RWPE1 (cell line): ENCODE data around the gene QRICH1.

Source experiments
- CTCF ChIA-PET: fragments of 350-600 bp; sonication (Branson Sonifier 250); formaldehyde crosslinking; extraction: SDS; loops from one replicate; lab custom pipeline; 2021; lab: Yijun Ruan, JAX
- POLR2A ChIA-PET: fragments of 400-600 bp; formaldehyde crosslinking; extraction: SDS; loops from one replicate; lab custom pipeline; 2020; ENCODE audit warnings: antibody characterized with exemption; ENCODE audit not compliant: low non-redundant PET; lab: Yijun Ruan, JAX
- DNase-seq: peaks from one replicate; pipeline ENCODE4 v3.0.0; 2012; ENCODE audit warnings: low spot score
- H3K27ac ChIP-seq: fragments of 450-650 bp; 2 replicates; pipeline ENCODE4 v1.5.1; 2017
- CTCF ChIP-seq: fragments of 450-650 bp; conservative IDR thresholded peaks from 2 replicates; pipeline ENCODE4 v1.5.1; 2017; ENCODE audit warnings: low read depth, mild to moderate bottlenecking

QRICH1 gene

DNA sequence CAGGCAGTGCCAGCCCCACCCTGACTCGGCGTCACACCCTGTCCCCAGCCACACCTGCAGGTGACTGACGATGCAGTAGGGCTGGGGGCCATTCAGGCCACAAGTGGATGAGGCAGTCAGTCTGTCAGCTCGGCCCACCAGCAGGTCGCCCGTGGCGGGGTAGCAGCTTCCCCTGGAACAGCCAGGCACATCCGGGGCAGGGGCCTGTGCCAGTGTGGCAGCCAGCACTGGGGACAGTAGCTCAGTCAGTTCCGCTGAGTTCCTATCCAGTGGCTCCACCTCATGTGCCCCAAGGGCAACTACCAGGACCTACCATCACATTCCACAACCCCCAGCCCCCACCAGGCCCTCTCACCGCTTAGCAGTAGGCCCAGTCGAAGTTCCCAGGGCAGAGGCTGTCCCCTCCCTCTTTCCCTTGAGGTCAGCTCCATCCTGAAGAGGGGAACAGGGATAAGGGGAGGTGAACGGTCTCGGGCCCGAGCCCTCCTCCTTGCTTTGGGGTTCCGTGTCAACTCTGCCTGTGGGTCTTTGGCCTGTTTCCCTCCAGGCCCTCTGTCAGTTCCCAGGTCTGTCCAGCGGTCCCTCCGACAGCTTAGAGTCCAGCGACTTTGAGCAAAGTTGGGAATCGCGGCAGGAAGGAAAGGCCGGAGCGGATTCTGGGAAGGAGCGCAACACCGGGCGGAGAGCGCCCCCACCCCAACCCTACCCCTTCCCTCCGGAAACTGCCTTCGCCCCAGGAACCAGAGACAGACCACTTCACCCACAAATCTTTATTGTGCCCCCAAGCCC is 38.8 kb upstream of the QRICH1 start, which contains the start of gene LAMB2:
LAMB2 (minus strand) TSS at position 614 of the 789 bp plus-strand sequence; CDS start at position 431, 183 bp downstream.
- CTCF ChIA-PET: interaction anchor here (0.7 kb wide), 1 partner anchor 834 kb away, joined by 4 read pairs; no protein-coding TSS in a partner anchor

DNA sequence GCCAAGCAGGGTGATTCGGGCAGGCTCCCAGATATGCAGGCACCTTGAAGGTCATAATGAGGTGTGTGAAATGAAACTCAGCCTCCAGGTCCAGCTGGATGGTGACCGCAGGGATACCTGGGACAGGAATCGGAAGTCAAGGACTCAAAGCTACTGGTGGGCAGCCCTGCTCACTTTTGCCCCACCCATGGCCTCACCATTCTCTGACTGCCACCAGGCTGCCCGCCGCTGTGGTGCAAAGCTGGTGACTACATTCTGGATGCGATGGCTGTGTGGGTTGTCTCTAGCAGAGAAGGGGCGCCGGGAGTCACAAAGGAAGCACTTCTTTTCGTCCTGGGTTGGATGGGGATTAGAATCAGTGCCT is 38.2 kb upstream of the QRICH1 start:
- ChIA-PET POLR2A (no interaction called here), CTCF (no interaction called here)
- H3K27ac ChIP-seq: peak overlapping the region; percentile 63
- TF ChIP-seq CTCF: no peak
- no peak for DNase-seq

More for the DNA sequence above, 38.8 kb upstream of the QRICH1 start, which contains the start of gene LAMB2:
- peak within 1 kb of the TSS; percentile 63 for H3K27ac ChIP-seq
- POLR2A ChIA-PET: no interaction called here
- no peak for DNase-seq
- no peak for TF ChIP-seq CTCF

DNA sequence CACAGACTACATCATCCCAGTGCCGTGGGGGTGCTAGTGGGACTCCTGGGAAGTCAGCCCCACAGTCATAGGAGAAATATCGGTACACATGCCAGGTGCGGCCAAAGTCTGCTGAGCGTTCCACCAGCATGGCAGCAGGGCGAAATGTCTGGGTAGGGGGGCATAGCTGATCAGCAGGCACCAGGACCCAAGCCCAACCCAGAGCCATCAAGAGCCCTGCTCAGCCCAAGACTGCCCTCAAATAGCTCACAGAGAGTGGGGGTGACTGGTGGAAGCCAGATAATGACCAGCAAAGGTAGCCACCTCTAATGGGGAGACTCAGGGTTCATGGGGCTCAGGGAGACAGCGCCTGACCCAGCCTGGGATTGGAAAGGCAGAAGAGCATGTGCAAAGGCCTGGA is 37.7 kb upstream of the QRICH1 start:
- CTCF ChIA-PET: no interaction called here
- TF ChIP-seq CTCF: no peak
- POLR2A ChIA-PET: no interaction called here
- no peak for DNase-seq
- peak overlapping the region; percentile 63 for H3K27ac ChIP-seq

DNA sequence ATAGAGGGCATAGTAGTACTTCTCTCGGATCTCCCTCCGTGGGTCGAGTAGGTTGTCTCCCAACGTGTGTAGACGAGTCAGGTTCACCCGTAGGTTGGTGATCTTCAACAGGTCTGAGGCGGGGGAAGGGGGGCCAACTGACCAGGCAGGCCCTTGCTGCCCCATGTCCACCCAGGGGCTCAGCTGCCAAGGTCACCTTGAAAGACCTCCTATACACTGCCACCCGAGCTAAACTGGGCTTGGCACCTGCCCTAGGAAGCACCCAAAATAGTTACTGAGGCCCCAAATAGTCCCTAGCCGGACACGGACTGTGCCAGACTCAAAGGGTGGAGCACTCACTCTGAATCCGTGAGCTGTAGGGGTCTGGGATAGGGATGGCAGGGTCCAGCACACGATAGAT is 37.2 kb upstream of the QRICH1 start:
- ChIA-PET CTCF (no interaction called here), POLR2A (no interaction called here)
- no peak overlapping the region for H3K27ac ChIP-seq
- no peak for DNase-seq
- no peak for TF ChIP-seq CTCF

- no peak for DNase-seq
- H3K27ac ChIP-seq: no peak overlapping the region
- ChIA-PET POLR2A (no interaction called here), CTCF (no interaction called here)
- TF ChIP-seq CTCF: no peak
Observed at GRCh38 chr3:49124991-49125670, 31.3 kb upstream of the QRICH1 start.

DNA sequence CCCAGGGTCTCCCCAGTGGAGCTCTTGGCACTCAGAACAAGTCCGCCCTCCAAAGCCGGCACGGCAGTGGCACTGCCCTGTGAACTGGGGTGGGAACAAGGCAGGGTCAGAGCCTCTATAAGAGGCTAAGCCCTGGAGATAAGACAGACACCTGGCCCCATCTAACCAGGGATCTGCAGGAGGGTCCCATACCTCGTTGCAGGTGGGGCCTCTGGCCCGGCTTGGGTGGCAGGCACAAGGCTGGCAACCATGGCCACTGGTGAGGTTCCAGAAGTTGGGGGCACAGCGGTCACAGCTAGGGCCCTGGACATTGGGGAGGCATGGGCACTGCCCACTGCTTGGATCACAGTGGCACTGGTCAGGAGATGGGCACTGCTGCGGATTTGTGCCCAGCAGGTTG is 30.3 kb upstream of the QRICH1 start:
- H3K27ac ChIP-seq: no peak overlapping the region
- TF ChIP-seq CTCF: no peak
- ChIA-PET POLR2A (no interaction called here), CTCF (no interaction called here)
- no peak for DNase-seq
